BLaER1 treated with 17β-estradiol and CSF1 and Interleukin-3, amounts not matched to agents 10 nM and 100 nM (cell line): Measurements from ENCODE around the gene ZSCAN4.

Source experiments
- H3K27ac ChIP-seq, 11 experiments: shearing (Covaris generic); formaldehyde crosslinking; 2 replicates each; pipeline ENCODE4 v1.8.1; 2022
- H3K27me3 ChIP-seq, 11 experiments: shearing (Covaris generic); formaldehyde crosslinking; 2 replicates each; pipeline ENCODE4 v1.8.1; 2022
- H3K36me3 ChIP-seq, 11 experiments: shearing (Covaris generic); formaldehyde crosslinking; 2 replicates each; pipeline ENCODE4 v1.8.1; 2022
- H3K4me1 ChIP-seq, 10 experiments: shearing (Covaris generic); formaldehyde crosslinking; 2 replicates each; pipeline ENCODE4 v1.8.1; 2022
- H3K4me2 ChIP-seq, 11 experiments: shearing (Covaris generic); formaldehyde crosslinking; 2 replicates each; pipeline ENCODE4 v1.8.1; 2022
- H3K4me3 ChIP-seq, 10 experiments: shearing (Covaris generic); formaldehyde crosslinking; 2 replicates each; pipeline ENCODE4 v1.8.1; 2022
- H3K9ac ChIP-seq, 11 experiments: shearing (Covaris generic); formaldehyde crosslinking; 2 replicates each; pipeline ENCODE4 v1.8.1; 2022
- H3K9me3 ChIP-seq, 11 experiments: shearing (Covaris generic); formaldehyde crosslinking; replicated peaks in 1 of 11; 2 replicates each; pipeline ENCODE4 v1.8.1; 2022
- H4K20me1 ChIP-seq, 11 experiments: shearing (Covaris generic); formaldehyde crosslinking; 2 replicates each; pipeline ENCODE4 v1.8.1; 2022
- Cebpa-rat ChIP-seq, 11 experiments: shearing (Covaris generic); IDR thresholded peaks; 2 replicates each; pipeline ENCODE4 v1.8.1; 2022

ZSCAN4 gene

GRCh38 chr19:57667228-57667627, 1.5 kb upstream of the ZSCAN4 start:
- Histone ChIP-seq H3K4me2 (no peak overlapping the region), H4K20me1 (peaks cover 0 to 6% (median 0%) of the 10 kb centered on the region in 11 experiments; a peak in 1 of 22 replicates), H3K9me3 (no peaks in the 10 kb centered on the region), H3K27ac (no peak overlapping the region), H3K4me1 (peaks cover 4 to 15% (median 11%) of the 10 kb centered on the region in 10 experiments; a peak in 13 of 20 replicates), H3K36me3 (no peaks in the 10 kb centered on the region), H3K9ac (no peak overlapping the region), H3K4me3 (no peak overlapping the region), H3K27me3 (peaks cover 31 to 46% (median 40%) of the 10 kb centered on the region in 11 experiments)
- no peak for TF ChIP-seq Cebpa-rat (IDR thresholded peaks at IDR 0.05)

- peaks cover 0 to 12% (median 5%) of the 10 kb centered on the region in 11 experiments; a peak in 8 of 22 replicates for H3K9me3 ChIP-seq
- H3K4me3 ChIP-seq = no peak overlapping the region
- peaks cover 7 to 16% (median 15%) of the 10 kb centered on the region in 10 experiments for H3K4me1 ChIP-seq
- H3K27ac ChIP-seq = no peak overlapping the region
- no peak overlapping the region for H3K4me2 ChIP-seq
- no peak for TF ChIP-seq Cebpa-rat (IDR thresholded peaks at IDR 0.05)
- no peaks in the 10 kb centered on the region for H3K36me3 ChIP-seq
- H3K27me3 ChIP-seq = peaks cover 0 to 7% (median under 1%) of the 10 kb centered on the region in 11 experiments; a peak in 8 of 22 replicates
- H3K9ac ChIP-seq = no peak overlapping the region
- H4K20me1 ChIP-seq = no peaks in the 10 kb centered on the region
Observed at GRCh38 chr19:57671124-57671895, 2.6 kb downstream of the ZSCAN4 start.

GRCh38 chr19:57672466-57672865, 3.7 kb downstream of the ZSCAN4 start:
- no peak overlapping the region for H3K4me2 ChIP-seq
- H3K36me3 ChIP-seq = no peaks in the 10 kb centered on the region
- TF ChIP-seq Cebpa-rat (IDR thresholded peaks at IDR 0.05) = no peak
- no peaks in the 10 kb centered on the region for H3K27me3 ChIP-seq
- no peak overlapping the region for H3K27ac ChIP-seq
- no peak overlapping the region for H3K9ac ChIP-seq
- peaks cover 0 to 12% (median 5%) of the 10 kb centered on the region in 11 experiments; a peak in 9 of 22 replicates for H3K9me3 ChIP-seq
- no peak overlapping the region for H3K4me3 ChIP-seq
- H4K20me1 ChIP-seq = no peaks in the 10 kb centered on the region
- peaks cover 8 to 25% (median 21%) of the 10 kb centered on the region in 10 experiments for H3K4me1 ChIP-seq

- no peak for TF ChIP-seq Cebpa-rat (IDR thresholded peaks at IDR 0.05)
- H3K4me2 ChIP-seq = peak overlapping the region; percentile 1 to 75 (median 66); a peak in 19 of 22 replicates
- no peaks in the 10 kb centered on the region for H4K20me1 ChIP-seq
- H3K4me3 ChIP-seq = no peak overlapping the region
- peak overlapping the region in 3 of 11 experiments; percentile 25 to 51 (median 25); a peak in 5 of 22 replicates for H3K9ac ChIP-seq
- no peaks in the 10 kb centered on the region for H3K27me3 ChIP-seq
- no peaks in the 10 kb centered on the region for H3K36me3 ChIP-seq
- peaks cover 0 to 22% (median 7%) of the 10 kb centered on the region in 11 experiments; a peak in 9 of 22 replicates for H3K9me3 ChIP-seq
- peak overlapping the region in 8 of 11 experiments; percentile 29 to 75 (median 50); a peak in 14 of 22 replicates for H3K27ac ChIP-seq
- H3K4me1 ChIP-seq = peaks cover 8 to 32% (median 24%) of the 10 kb centered on the region in 10 experiments
Observed at GRCh38 chr19:57675881-57676280, 7.1 kb downstream of the ZSCAN4 start.

DNA sequence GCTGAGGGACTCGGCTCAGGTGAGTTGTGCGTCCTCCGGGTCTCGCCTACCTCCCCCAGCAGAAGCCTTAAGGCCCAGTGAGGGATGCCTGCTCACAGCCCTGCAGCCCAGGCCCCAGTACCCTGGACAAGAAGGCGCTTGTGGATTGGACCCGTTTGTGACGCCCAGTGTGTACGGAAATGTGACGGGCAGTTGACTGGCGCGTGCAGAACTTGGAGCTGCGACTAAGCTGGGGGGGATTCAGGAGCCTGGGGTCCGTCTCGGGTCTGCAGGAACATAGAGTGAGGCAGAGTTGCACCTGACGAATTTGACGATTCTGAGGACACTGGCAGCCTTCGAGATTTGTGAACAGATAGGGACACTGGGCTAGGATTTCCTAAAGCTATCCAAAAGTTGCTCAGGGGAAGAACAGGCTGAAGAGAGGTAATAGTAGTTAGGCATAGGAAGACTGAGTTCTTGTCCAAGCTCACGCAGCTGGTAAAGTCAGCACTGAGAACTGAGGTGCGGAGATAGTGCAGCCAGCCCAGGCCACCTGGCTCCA, 13.6 kb downstream of the ZSCAN4 start:
- Histone ChIP-seq H3K36me3 (peaks cover 41 to 49% (median 47%) of the 10 kb centered on the region in 11 experiments), H3K4me2 (peak overlapping the region; percentile 87 to 98 (median 95)), H3K9ac (peak overlapping the region; percentile 79 to 95 (median 90)), H4K20me1 (peaks cover 0 to 34% (median 0%) of the 10 kb centered on the region in 11 experiments; a peak in 5 of 22 replicates), H3K4me1 (peaks cover 8 to 21% (median 16%) of the 10 kb centered on the region in 10 experiments; a peak in 19 of 20 replicates), H3K27me3 (no peaks in the 10 kb centered on the region), H3K9me3 (peaks cover 45 to 70% (median 52%) of the 10 kb centered on the region in 11 experiments), H3K4me3 (peak overlapping the region; percentile 87 to 99 (median 92)), H3K27ac (peak overlapping the region; percentile 44 to 95 (median 88); a peak in 21 of 22 replicates)
- no peak for TF ChIP-seq Cebpa-rat (IDR thresholded peaks at IDR 0.05)

GRCh38 chr19:57686727-57687126, 18.0 kb downstream of the ZSCAN4 start:
- no peak overlapping the region for H3K4me2 ChIP-seq
- peaks cover 75 to 93% (median 90%) of the 10 kb centered on the region in 11 experiments for H3K36me3 ChIP-seq
- no peak overlapping the region for H3K9ac ChIP-seq
- no peak for TF ChIP-seq Cebpa-rat (IDR thresholded peaks at IDR 0.05)
- H3K9me3 ChIP-seq = peaks cover 88 to 97% (median 95%) of the 10 kb centered on the region in 11 experiments
- H3K27ac ChIP-seq = no peak overlapping the region
- no peaks in the 10 kb centered on the region for H3K27me3 ChIP-seq
- peaks cover 8 to 15% (median 12%) of the 10 kb centered on the region in 10 experiments; a peak in 19 of 20 replicates for H3K4me1 ChIP-seq
- H4K20me1 ChIP-seq = peaks cover 0 to 70% (median 0%) of the 10 kb centered on the region in 11 experiments; a peak in 5 of 22 replicates
- peak overlapping the region in 9 of 10 experiments; percentile 23 to 99 (median 88); a peak in 16 of 20 replicates for H3K4me3 ChIP-seq

DNA sequence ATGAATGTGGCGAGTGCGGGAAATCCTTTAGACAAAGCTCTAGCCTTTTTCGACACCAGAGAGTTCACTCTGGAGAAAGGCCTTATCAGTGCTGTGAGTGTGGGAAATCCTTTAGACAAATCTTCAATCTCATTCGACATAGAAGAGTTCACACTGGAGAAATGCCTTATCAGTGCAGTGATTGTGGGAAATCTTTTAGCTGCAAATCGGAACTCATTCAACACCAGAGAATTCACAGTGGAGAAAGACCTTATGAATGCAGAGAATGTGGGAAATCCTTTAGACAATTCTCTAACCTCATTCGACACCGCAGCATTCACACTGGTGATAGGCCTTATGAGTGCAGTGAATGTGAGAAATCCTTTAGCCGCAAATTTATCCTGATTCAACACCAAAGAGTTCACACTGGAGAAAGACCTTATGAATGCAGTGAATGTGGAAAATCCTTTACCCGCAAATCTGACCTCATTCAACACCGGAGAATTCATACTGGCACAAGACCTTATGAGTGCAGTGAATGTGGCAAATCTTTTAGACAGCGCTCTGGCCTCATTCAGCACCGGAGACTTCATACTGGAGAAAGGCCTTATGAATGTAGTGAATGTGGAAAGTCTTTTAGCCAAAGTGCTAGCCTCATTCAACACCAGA, 18.8 kb downstream of the ZSCAN4 start:
- Histone ChIP-seq H3K27ac (no peak overlapping the region), H3K4me3 (peak overlapping the region in 9 of 10 experiments; percentile 12 to 99 (median 88); a peak in 16 of 20 replicates), H3K36me3 (peaks cover 77 to 100% (median 97%) of the 10 kb centered on the region in 11 experiments), H3K4me1 (peaks cover 7 to 15% (median 11%) of the 10 kb centered on the region in 10 experiments; a peak in 19 of 20 replicates), H3K27me3 (no peaks in the 10 kb centered on the region), H3K4me2 (no peak overlapping the region), H3K9ac (no peak overlapping the region), H4K20me1 (peaks cover 0 to 73% (median 0%) of the 10 kb centered on the region in 11 experiments; a peak in 6 of 22 replicates), H3K9me3 (peaks cover 96 to 100% (median 100%) of the 10 kb centered on the region in 11 experiments)
- TF ChIP-seq Cebpa-rat (IDR thresholded peaks at IDR 0.05) = no peak

- Histone ChIP-seq H3K9me3 (peaks cover 97 to 100% (median 100%) of the 10 kb centered on the region in 11 experiments), H3K4me3 (peak overlapping the region in 8 of 10 experiments; percentile 31 to 99 (median 88); a peak in 15 of 20 replicates), H3K9ac (no peak overlapping the region), H4K20me1 (peaks cover 0 to 80% (median 1%) of the 10 kb centered on the region in 11 experiments; a peak in 6 of 22 replicates), H3K27ac (no peak overlapping the region), H3K4me1 (peaks cover 0 to 8% (median 4%) of the 10 kb centered on the region in 10 experiments; a peak in 16 of 20 replicates), H3K36me3 (peaks cover 82 to 100% (median 99%) of the 10 kb centered on the region in 11 experiments), H3K27me3 (no peaks in the 10 kb centered on the region), H3K4me2 (no peak overlapping the region)
- TF ChIP-seq Cebpa-rat (IDR thresholded peaks at IDR 0.05) = no peak
Observed at GRCh38 chr19:57688011-57688763, 19.5 kb downstream of the ZSCAN4 start.
